ENCODE results near the gene PNPLA7.
"Not testable (repeated sequence)": the region's sequence is repeated elsewhere in the genome, so short reads cannot be mapped to it uniquely, and the experiment has no call there.

- not testable (repeated sequence) for TF ChIP-seq HNF4A (CRISPR knock-in tag; IDR thresholded peaks at IDR 0.05); POLR2A (IDR thresholded peaks at IDR 0.05; ENCODE audit: insufficient read depth in 1 of 2, low read depth in 2 of 2, low read length in 2 of 2); ZNF704 (CRISPR knock-in tag; IDR thresholded peaks at IDR 0.05; ENCODE audit: borderline replicate concordance); ARID2 (CRISPR knock-in tag; IDR thresholded peaks at IDR 0.05; ENCODE audit: borderline replicate concordance); ZNF619 (CRISPR knock-in tag; IDR thresholded peaks at IDR 0.05); MAFK (conservative IDR thresholded peaks at IDR 0.05 in 1 of 2, IDR thresholded peaks at IDR 0.05 in 1 of 2; ENCODE audit: low read length in 2 of 2); ELF1 (CRISPR knock-in tag; IDR thresholded peaks at IDR 0.05); SAFB2 (CRISPR knock-in tag; IDR thresholded peaks at IDR 0.05; ENCODE audit: borderline replicate concordance, low read depth); ARNT (IDR thresholded peaks at IDR 0.05); RNF2 (conservative IDR thresholded peaks at IDR 0.05; ENCODE audit: low read depth); ZNF530 (CRISPR knock-in tag; IDR thresholded peaks at IDR 0.05; ENCODE audit: low read depth)
These were observed 17.2 kb downstream of the PNPLA7 start for GRCh38 chr9:137532891-137533468.

Measured in HepG2 (cell line).